ENCODE data around the gene SLK.

Gene SLK

GRCh38 chr10:104035194-104036068, 68.5 kb downstream of the SLK start:
- DNase-seq: no peak

GRCh38 chr10:104036069-104036384, 69.1 kb downstream of the SLK start:
- no peak for DNase-seq

- DNase-seq: no peak
Observed at GRCh38 chr10:104036518-104037260, 69.7 kb downstream of the SLK start.

- no peak for DNase-seq
Observed at GRCh38 chr10:104037261-104037951, 70.5 kb downstream of the SLK start.

- DNase-seq: no peak
Observed at GRCh38 chr10:104038537-104038936, 71.6 kb downstream of the SLK start.

- no peak for DNase-seq
Observed at GRCh38 chr10:104038958-104039752, 72.2 kb downstream of the SLK start.

GRCh38 chr10:104040382-104040781, 73.4 kb downstream of the SLK start:
- DNase-seq: no peak

GRCh38 chr10:104040862-104041789, 74.2 kb downstream of the SLK start:
- DNase-seq: no peak

- no peak for DNase-seq
Observed at GRCh38 chr10:104041891-104042535, 75.1 kb downstream of the SLK start.

GRCh38 chr10:104043185-104043830, 76.4 kb downstream of the SLK start:
- DNase-seq: no peak

GRCh38 chr10:104043854-104044253, 76.9 kb downstream of the SLK start:
- no peak for DNase-seq

- DNase-seq: no peak
Observed at GRCh38 chr10:104045151-104046089, 78.5 kb downstream of the SLK start.

GRCh38 chr10:104046651-104047050, 79.7 kb downstream of the SLK start:
- no peak for DNase-seq

GRCh38 chr10:104049504-104050250, 82.7 kb downstream of the SLK start:
- DNase-seq: no peak

- no peak for DNase-seq
Observed at GRCh38 chr10:104052431-104052830, 85.5 kb downstream of the SLK start.

- no peak for DNase-seq
Observed at GRCh38 chr10:104053201-104053600, 86.3 kb downstream of the SLK start.

GRCh38 chr10:104054430-104054829, 87.5 kb downstream of the SLK start:
- DNase-seq: no peak

GRCh38 chr10:104056619-104057273, 89.8 kb downstream of the SLK start:
- DNase-seq: no peak
